Activated CD8-positive, alpha-beta memory T cell treated with anti-CD3 and anti-CD28 coated beads, Interleukin-2, amount 50 U/mL, for 4 hours (primary cell): ENCODE data around the gene ZNF423.

ENCODE experiments used
- DNase-seq: peaks from one replicate; pipeline ENCODE4 v3.0.0-alpha.2; 2020

ZNF423 gene

GRCh38 chr16:49618955-49619354 is 237.0 kb downstream of the ZNF423 start:
- DNase-seq, result no peak

- DNase-seq, result no peak
Observed at GRCh38 chr16:49617710-49618330, 238.1 kb downstream of the ZNF423 start.

DNA sequence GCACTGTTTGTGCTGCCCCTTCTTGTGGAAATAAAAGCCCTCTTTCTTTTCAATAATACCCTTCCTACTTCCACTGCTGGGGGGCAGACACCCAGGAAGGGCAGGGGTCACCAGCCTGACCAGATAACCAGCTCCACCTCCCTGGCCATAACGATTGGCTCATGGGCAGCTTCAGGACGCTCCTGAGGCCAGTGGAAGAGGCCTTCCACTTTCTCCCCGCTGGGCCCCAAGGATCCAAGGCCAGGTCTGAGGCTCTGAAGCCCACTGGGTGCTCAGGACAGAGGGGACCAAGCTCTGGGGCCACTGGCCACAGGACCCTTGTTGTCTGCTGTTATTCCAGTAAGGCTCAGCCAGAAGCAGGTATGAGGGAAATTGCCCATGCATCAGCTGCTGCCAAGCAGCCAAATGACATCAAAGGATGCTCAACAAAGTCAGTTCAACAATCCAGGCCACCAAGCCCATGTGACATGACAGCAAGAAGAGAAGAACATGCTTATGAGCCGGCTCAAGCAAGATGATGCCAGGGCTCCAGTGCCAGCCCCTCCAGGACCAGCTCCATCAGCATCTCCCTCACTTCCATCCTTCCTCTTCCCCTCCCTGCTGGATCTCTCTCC is 238.8 kb downstream of the ZNF423 start:
- no peak for DNase-seq

DNA sequence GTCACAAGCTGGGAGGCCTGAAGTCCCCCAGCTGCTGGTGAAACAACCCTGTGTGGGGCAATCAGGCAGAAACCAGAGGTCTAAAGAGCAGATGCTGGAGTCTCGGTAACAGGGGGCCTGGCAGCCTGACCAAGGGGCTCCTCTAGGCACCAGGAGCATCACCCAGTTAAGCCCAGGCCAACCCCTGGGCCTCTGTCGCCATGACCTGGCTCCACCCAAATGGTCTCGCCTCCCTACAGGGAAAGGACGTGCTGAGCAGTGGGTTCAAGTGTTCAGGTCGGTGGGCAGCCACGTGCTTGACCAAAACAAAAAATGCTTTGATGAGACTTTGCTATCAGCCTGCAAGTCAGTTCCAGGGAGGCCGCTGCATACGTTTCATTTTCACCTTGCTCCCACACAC is 240.3 kb downstream of the ZNF423 start:
- DNase-seq, result no peak

GRCh38 chr16:49610983-49611382 is 244.9 kb downstream of the ZNF423 start:
- DNase-seq, result no peak

DNA sequence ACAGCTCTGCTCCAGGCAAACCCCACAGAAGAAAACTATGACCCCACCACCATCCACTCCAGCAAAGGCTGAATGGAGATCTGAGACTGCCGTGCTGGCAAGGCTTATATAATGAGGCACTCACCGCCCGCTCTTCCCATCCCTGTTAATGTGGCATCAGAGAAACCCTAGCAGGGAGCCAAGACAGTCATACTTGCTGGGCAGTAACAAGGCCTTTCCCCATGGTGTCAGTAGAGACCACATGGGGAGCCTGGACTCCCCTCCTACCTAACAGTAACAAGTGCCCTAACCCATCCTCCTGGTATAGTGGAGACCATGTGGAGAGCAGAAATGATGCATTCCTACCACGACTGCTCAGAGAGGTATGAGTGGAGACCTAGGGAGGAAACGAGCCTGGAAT is 247.1 kb downstream of the ZNF423 start:
- DNase-seq, result no peak

DNA sequence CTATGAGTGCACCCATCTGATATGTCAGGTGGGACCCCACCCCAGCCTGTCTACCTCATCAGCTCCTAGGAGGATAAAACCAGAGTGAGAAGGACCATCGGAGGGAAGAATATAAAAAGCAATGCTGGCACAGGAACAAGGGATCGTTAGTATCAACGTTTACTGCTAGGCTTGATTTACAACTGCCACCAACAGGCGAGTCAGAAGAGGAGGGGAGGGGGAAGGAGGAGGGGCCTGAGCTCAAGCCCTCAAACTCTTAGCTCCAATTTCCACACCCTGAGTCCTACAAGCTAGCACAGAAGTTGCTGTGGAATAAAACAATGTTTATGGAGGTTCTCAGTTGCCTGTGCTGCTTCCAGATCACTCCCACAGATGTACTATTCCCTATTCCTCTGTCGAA is 247.8 kb downstream of the ZNF423 start:
- no peak for DNase-seq

- DNase-seq, result no peak
Observed at GRCh38 chr16:49605536-49606254, 250.2 kb downstream of the ZNF423 start.

DNA sequence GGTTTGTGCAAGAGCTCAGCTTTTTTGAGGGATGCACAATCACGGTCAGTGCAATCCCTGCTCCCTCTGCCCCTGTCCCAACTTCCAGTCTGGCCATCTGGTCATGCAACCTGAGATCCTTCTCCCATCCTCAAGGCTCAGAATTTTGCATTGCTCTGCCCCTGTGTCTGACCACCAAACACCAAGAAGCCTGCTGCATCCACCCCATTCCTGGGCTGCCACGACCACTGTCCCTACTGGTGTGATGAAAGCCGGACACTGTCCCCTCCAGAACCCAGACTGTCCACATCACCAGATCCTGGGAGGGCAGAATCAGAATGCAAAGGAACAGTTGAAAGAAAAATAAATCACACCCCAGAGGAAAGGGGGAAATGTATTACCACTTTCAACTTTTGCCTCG is 251.3 kb downstream of the ZNF423 start:
- DNase-seq, result no peak

GRCh38 chr16:49603956-49604355 is 252.0 kb downstream of the ZNF423 start:
- no peak for DNase-seq

DNA sequence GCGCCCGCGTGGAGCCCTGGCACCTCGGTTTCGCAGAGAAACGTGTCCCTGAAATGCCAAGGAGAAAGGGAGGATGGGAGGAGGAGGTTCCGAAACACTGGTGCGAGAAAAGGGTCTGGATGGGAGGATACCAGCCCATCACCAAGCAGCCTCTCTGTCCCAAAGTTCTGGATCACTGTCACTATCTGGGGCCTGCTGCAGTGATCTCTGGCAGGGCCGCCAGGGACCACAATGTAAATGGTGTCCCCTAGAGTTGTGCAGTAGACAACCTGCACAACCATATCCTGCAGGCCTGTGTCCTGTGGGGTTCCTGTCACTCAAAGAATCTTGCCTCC is 253.0 kb downstream of the ZNF423 start:
- DNase-seq, result no peak

DNA sequence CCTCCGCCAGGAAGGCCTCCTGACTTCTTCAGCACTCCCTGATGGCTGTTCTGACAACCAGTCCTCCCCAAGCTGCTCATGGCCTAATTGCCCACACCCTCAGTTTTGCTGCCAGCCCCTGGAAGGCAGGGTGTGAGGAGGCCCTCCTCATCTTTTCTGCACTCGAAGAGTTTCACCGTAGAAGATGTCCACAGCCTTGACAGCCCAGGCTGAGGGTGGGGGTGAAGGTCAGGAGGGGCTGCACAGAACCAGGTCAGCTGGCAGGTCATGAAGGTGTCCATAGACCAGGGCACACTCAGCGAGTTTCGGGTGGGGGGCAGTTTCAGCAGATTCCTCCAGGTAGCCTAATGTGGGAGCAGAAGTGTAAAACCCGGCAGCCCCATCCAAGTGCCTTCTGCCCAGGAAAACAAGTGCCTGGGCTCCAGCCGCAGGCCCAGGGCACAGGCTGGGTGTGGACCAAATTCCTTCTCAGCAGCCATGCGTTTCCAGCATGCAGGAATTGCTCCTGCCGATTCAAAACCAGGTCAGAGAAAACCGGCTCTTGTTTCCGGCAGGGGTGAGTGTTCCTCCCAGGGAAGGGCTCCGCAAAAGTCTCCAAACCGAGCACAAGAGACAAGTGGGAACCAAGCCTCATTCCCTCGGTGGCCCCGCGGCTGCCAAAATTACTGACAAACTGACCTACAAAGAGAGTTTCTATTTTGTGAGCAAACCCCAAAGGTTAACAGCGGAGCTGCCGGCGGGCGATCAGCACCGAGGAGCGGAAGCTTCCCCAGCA is 253.5 kb downstream of the ZNF423 start:
- DNase-seq, result no peak

DNA sequence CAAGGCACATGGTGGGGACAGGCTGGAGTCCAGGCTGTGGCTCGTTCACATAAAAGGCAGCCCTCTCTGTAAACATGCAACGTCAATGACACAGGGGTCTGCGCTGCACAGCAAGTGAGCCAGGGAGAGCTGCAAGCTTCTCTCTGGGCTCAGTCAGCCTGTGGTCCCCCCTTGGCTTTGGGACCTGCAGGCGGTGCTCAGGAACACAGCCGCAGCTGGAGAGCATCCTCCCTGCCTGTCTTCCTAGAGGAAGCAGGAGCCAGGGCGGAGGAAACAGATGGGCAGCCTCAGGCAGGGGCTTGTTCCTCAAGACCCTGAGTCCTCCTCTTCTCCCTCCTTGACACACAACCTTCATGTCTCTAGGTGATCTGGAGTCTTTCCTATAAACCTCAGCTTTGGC is 254.3 kb downstream of the ZNF423 start:
- no peak for DNase-seq

DNA sequence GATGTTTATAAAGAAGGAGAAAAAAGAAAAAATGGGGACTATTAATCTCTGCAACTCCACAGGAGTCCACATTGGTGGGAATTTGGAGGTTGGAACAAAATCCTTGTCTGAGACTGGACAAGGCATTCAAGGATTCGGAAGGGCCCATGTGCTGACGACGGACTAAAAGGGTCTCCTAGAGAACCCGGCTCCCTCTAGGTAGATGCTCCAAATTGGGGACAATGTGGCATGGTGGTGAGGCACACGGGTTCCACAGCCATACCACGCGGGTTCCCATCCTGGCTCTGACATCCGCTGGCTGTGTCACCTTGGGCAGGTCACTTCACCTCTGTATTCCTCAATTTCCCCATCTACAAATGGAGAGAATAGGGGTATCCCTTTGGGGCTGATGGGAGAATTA is 254.9 kb downstream of the ZNF423 start:
- no peak for DNase-seq

DNA sequence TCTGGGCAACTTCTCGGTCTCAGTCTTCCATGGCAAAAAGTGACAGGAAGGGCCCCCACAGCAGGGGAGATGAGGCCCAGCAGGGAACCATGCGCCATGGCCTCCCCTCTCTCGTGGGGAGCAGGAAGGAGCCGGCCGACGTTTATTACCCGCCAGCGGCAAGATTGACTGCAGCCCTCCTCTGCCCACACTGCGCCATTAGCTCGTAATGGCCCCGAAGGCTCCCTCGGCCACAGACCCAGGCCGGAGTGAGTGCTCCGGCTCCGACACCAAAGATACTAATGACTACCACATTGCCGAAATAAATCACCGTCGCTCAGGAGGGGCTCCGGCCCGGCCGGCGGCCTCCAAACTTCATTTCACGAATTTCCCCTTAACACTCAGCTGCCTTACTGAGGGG is 255.4 kb downstream of the ZNF423 start:
- no peak for DNase-seq

- no peak for DNase-seq
Observed at GRCh38 chr16:49599704-49600103, 256.2 kb downstream of the ZNF423 start.

DNA sequence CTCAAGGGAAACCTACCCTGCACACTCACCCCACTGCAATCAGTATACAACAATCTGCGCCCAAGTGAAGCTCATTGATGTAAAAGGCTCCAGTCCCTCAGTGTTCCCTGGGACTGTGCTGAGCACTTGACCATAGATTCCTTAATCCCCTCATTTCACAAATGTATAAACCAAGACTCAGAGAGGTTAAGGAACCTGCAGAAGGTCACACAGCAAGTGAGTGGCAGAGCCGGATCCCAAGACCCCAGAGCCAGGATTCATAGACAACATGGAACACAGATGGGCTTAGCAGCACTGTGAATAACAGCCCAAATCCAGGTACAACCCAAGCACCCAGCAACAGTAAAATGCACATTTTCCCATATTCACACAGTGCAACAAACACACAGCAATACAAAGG is 256.6 kb downstream of the ZNF423 start:
- DNase-seq, result no peak

DNA sequence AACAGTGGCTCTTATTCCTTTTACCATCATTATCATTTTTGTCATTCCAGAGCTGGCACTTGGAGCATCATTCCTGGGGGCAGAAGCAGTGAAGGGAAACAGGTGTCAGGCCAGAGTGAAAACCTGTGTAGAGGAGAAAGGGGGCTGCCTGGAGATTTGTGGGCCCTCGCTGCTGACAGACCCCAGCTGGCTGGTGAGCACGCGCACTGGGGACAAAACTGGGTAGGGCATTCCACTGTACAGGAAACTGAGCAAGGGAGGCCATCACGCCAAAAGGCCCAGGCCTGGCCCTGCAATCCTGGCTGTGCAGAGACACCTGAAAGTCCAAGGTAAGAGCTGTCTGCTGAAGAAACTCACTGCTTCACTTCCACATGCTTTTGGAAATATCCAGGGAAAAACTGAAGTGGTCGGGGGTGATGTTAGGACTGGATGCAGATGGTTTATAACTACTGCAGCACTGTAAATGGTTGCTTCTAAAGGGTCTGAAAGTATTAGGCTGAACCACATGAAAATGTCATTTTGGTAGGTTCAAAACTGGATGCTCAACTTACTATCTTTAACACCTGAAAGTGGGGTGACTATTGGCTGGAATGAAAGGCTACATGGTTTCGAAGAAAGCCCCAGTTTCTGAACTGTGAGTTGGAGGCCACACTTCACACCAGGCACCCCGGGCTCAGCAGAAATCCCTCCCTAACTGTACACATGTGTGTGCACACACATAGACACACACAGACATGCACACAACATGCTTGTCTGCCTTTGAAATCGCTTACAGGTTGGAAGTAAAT is 257.3 kb downstream of the ZNF423 start:
- no peak for DNase-seq

GRCh38 chr16:49597796-49598195 is 258.1 kb downstream of the ZNF423 start:
- DNase-seq, result no peak

- no peak for DNase-seq
Observed at GRCh38 chr16:49596648-49597291, 259.1 kb downstream of the ZNF423 start.

GRCh38 chr16:49596068-49596467 is 259.8 kb downstream of the ZNF423 start:
- DNase-seq, result no peak

DNA sequence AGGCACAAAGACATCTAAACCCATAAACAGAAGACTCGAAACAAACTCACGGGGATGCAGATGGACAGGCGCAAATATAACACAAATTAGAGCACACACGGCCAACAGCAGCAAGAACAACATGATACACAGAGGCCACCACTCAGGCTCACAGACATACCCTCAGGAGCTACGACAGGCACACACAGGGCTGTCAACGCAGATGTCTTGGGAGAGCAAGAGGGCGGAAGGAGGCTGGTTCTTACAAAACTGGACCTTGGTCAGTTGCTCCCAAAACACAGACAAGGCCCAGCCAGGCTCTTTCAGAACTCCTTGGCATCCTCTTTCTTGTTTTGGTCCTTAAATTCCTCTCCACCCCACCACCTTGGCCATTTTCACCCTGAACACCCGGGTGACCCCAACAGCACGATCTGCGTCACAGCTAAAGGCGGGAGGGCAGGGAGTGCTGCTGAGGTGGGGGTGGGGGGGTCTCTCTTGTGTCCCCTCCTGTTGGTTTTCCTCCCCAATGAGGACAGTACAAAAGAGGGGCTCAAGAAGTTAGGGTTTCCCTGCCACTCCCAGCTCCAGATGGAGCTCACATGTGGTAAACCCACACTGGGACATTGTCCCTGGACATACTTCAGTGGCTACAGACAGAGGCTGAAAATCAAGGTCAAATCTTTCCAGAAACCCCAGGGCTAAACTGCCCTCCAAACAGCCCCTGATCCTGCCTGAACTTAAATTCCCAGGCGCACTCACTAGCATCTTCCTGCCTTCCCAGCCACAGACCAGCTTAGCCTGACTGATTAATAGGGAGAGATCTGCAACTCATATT is 261.0 kb downstream of the ZNF423 start:
- DNase-seq, result no peak
